ENCODE results near the gene MCM8.

The MCM8 gene

GRCh38 chr20:6014017-6014416, 63.6 kb downstream of the MCM8 start:
- no peak for DNase-seq (ENCODE audit: low spot score)
- no peak for TF ChIP-seq CTCF (IDR thresholded peaks at IDR 0.05; ENCODE audit: borderline replicate concordance, control extremely low read depth, extremely low read depth, insufficient read depth, missing control alignments)
- in situ Hi-C loops (cut with MboI; ENCODE audit: low sequenced_read_pairs, unreplicated experiment): no loop called here

GRCh38 chr20:6014957-6015356, 64.5 kb downstream of the MCM8 start:
- no peak for TF ChIP-seq CTCF (IDR thresholded peaks at IDR 0.05; ENCODE audit: borderline replicate concordance, control extremely low read depth, extremely low read depth, insufficient read depth, missing control alignments)
- in situ Hi-C loops (cut with MboI; ENCODE audit: low sequenced_read_pairs, unreplicated experiment): no loop called here
- no peak for DNase-seq (ENCODE audit: low spot score)

- in situ Hi-C loops (cut with MboI; ENCODE audit: low sequenced_read_pairs, unreplicated experiment): no loop called here
- TF ChIP-seq CTCF (IDR thresholded peaks at IDR 0.05; ENCODE audit: borderline replicate concordance, control extremely low read depth, extremely low read depth, insufficient read depth, missing control alignments): no peak
- no peak for DNase-seq (ENCODE audit: low spot score)
Measured at GRCh38 chr20:6017467-6017866, 67.0 kb downstream of the MCM8 start.

- no peak for TF ChIP-seq CTCF (IDR thresholded peaks at IDR 0.05; ENCODE audit: borderline replicate concordance, control extremely low read depth, extremely low read depth, insufficient read depth, missing control alignments)
- no peak for DNase-seq (ENCODE audit: low spot score)
- in situ Hi-C loops (cut with MboI; ENCODE audit: low sequenced_read_pairs, unreplicated experiment): no loop called here
Measured at GRCh38 chr20:6017880-6018279, 67.4 kb downstream of the MCM8 start.

- TF ChIP-seq CTCF (IDR thresholded peaks at IDR 0.05; ENCODE audit: borderline replicate concordance, control extremely low read depth, extremely low read depth, insufficient read depth, missing control alignments): no peak
- no peak for DNase-seq (ENCODE audit: low spot score)
- in situ Hi-C loops (cut with MboI; ENCODE audit: low sequenced_read_pairs, unreplicated experiment): no loop called here
Measured at GRCh38 chr20:6024768-6025167, 74.3 kb downstream of the MCM8 start.

GRCh38 chr20:6026051-6026450, 75.6 kb downstream of the MCM8 start:
- in situ Hi-C loops (cut with MboI; ENCODE audit: low sequenced_read_pairs, unreplicated experiment): no loop called here
- DNase-seq (ENCODE audit: low spot score): no peak
- no peak for TF ChIP-seq CTCF (IDR thresholded peaks at IDR 0.05; ENCODE audit: borderline replicate concordance, control extremely low read depth, extremely low read depth, insufficient read depth, missing control alignments)

- in situ Hi-C loops (cut with MboI; ENCODE audit: low sequenced_read_pairs, unreplicated experiment): no loop called here
- no peak for TF ChIP-seq CTCF (IDR thresholded peaks at IDR 0.05; ENCODE audit: borderline replicate concordance, control extremely low read depth, extremely low read depth, insufficient read depth, missing control alignments)
- DNase-seq (ENCODE audit: low spot score): no peak
Measured at GRCh38 chr20:6028818-6029217, 78.4 kb downstream of the MCM8 start.

Measured in GM13976 (cell line).